CD4-positive, alpha-beta T cell treated with Interleukin-6 for 4 hours (primary cell): ENCODE measurements around the gene PLXNB2.

ENCODE experiments used
- DNase-seq: peaks from one replicate; pipeline ENCODE4 v3.0.0-alpha.2; 2020; ENCODE audit warnings: mixed read lengths

PLXNB2 gene

GRCh38 chr22:50249341-50250248, 57.9 kb downstream of the PLXNB2 start:
- DNase-seq, result no peak

DNA sequence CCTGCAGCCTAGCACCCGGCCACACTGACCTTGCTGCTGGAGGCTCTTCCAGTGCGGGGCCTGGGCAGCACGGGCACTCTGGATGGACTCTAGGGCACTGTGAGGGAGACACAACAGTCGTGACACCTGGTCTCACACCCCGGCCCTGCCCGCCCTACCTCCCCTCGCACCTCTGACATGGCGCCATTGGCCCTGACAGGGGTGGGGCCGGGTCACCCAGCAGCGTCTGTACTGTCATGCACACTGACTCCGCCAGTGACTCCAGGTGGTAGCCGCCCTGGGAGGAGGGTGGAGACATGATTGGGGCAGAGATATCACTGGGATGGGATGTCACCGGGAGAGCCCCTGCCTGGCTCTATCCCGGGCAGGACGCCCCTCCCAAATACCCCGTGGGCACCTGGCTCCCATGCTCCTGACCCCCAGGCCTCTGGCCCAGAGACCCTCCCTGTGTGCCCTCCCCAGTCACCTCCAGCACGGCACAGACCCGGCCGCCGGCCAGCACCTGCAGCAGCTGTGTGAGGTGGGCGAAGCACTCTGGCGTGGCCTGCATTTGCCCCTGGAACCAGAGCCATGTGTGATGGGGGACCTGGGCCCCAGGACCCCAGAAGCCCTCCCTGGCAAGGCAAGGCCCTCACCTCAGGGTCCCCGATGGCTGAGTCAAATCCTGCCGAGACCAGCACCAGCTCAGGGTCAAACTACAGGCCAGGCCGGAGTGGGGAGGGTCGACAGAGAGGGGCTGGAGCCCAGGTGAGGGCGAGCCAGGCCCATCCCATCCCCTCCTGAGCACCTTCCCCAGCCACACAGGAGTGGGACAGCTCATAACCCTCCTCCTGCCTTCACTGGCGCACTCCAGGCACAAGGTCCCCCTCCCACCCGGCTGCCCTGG, 59.0 kb downstream of the PLXNB2 start:
- DNase-seq, result no peak

- peak; percentile 54 for DNase-seq
Observed at GRCh38 chr22:50247748-50248147, 59.7 kb downstream of the PLXNB2 start.

- DNase-seq, result no peak
Observed at GRCh38 chr22:50246242-50247175, 60.9 kb downstream of the PLXNB2 start.

GRCh38 chr22:50245214-50246072, 62.0 kb downstream of the PLXNB2 start:
- peak; percentile 85 for DNase-seq

GRCh38 chr22:50244420-50245213, 62.8 kb downstream of the PLXNB2 start, which contains the start of gene TUBGCP6:
Gene TUBGCP6 (minus strand): TSS chr22:50245023. CDS start chr22:50244459, 564 bp downstream.
- peak; percentile 95 for DNase-seq

DNA sequence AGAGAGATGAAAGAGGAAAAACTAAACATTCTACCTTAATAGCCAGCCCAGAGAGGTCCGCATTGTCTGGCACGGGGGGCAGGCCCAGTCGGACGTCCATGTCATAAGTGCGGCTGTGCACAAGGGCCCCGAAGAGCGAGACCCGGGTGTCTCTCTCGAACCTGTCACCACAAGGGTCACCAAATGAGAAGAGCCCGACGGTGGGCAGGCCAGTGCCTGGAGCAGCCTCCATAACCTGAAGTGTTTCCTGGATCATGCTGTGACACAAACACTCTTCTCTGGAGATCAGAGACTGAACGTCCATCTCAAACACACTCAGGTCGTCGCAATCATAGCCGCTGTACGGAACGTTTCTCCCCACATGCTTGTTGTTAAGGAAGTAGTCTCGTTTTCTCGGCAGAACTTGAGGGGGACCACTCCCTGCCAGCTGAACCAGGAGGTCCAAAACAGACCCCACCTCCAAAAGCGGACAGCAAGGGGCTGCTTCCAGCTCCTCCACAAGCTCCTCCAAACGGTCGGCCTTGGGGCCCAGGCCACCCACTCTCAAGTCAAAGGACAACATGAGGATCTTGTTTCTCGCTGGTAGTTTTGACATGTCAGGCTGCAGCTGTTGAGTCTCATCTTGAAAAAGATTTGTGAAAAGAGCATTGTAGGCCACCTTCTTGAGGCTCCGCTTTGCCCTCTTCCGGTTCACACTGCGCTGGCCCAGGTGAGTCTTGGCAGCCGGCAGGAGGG, 63.6 kb downstream of the PLXNB2 start:
- no peak for DNase-seq

GRCh38 chr22:50242406-50242949, 65.0 kb downstream of the PLXNB2 start:
- no peak for DNase-seq

- DNase-seq, result no peak
Observed at GRCh38 chr22:50238755-50239154, 68.7 kb downstream of the PLXNB2 start.

DNA sequence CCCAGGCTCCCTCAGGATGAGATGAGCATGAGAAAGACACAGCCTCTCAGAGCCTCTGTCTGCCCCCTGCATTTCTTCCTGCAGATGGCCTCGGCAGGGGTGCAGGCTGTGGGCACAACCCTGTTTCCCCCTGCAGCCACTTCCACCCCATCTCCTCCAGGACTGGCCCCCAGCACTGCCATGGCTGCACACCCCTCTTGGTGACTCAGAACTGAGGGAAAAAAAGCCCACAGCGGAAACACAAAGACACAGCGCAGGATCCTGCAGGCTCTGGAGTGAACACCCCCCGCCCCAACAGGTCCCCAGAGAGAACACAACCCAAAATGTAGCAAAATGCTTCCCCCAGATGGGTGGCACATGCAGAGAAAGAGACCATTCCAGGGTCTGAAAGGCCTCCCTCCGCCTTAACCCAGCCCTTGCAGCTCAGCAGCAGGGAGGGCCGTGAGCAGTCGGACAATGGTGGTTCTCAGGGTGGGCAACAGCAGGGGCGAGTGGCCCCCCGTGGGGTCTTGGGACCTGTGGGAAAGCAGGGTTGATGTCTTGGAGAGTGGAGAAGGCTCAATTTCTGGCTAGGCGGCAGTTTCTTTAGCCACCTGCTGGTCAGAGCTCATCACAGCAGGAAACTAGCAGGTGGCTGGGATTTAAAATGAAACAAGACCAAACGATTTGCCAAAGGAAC, 70.6 kb downstream of the PLXNB2 start:
- no peak for DNase-seq

GRCh38 chr22:50233223-50233622, 74.2 kb downstream of the PLXNB2 start:
- no peak for DNase-seq

GRCh38 chr22:50232481-50233151, 74.8 kb downstream of the PLXNB2 start:
- DNase-seq, result no peak

- DNase-seq, result no peak
Observed at GRCh38 chr22:50229370-50229769, 78.1 kb downstream of the PLXNB2 start.

- no peak for DNase-seq
Observed at GRCh38 chr22:50228366-50228765, 79.1 kb downstream of the PLXNB2 start.

DNA sequence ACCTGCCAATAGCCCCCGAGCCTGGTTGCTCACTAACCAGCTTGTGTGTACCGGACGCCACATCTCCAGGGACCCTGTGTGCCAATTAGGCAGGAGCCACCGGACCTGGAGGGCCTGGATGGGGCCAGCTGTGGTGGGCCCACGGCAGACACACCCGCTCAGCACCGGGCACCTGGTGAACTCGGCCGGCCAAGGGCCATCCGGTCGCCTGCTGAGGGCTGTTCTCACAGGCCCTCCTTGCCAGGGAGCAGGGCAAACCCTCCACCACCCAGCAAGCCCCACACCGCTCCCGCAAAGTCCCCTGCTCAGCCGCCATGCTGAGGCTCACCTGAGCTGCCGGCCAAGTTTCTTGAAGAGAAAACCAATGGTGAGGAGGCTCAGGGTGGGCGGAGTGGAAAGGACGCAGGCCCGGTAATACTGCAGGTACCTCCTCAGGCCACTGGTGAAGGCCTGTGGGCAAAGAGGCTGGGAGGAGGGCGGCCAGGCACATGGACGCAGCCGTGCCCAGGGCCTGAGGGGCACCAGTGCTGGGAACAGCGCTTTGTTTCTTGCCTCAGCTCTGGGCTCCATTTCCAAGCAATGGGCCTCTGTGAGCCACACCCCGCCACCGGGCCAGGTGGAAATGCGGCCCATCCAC, 79.7 kb downstream of the PLXNB2 start:
- no peak for DNase-seq

GRCh38 chr22:50226875-50227165, 80.6 kb downstream of the PLXNB2 start:
- DNase-seq, result no peak

- DNase-seq, result no peak
Observed at GRCh38 chr22:50226063-50226874, 81.2 kb downstream of the PLXNB2 start.
